Colonic mucosa (tissue), 4 donors: ENCODE results near the gene BID. TPM values are rescaled to one million over a fixed set of nuclear protein-coding genes. Genes with fewer than 3 reads are reported as not detected.
A peak's percentile ranks its signal among the peaks of the same experiment; 100 is the strongest.

Experiments
- DNase-seq: peaks from one replicate; pipeline ENCODE4 v3.0.0-alpha.2; 2020
- H3K27ac ChIP-seq: fragments of 200-600 bp; one replicate; pipeline ENCODE4 v1.8.0; 2021
- H3K27me3 ChIP-seq: fragments of 200-600 bp; one replicate; pipeline ENCODE4 v1.8.0; 2021
- H3K36me3 ChIP-seq: fragments of 200-600 bp; one replicate; pipeline ENCODE4 v1.8.0; 2021
- H3K4me1 ChIP-seq: fragments of 200-600 bp; one replicate; pipeline ENCODE4 v1.8.0; 2021; ENCODE audit warnings: mild to moderate bottlenecking
- H3K4me3 ChIP-seq: fragments of 200-600 bp; one replicate; pipeline ENCODE4 v1.8.0; 2021
- H3K9ac ChIP-seq, 2 donors: one replicate each; pipeline ENCODE4 v1.7.0; 2013; ENCODE audit warnings: control low read depth in 2 of 2, low read depth in 2 of 2, low read length in 2 of 2
- H3K9me3 ChIP-seq: fragments of 200-600 bp; one replicate; pipeline ENCODE4 v1.8.0; 2021
- CTCF ChIP-seq: fragments of 200-600 bp; IDR thresholded peaks from one replicate; pipeline ENCODE4 v1.8.0; 2022; ENCODE audit warnings: antibody characterized with exemption, mild to moderate bottlenecking
- intact Hi-C: fragments of 100-400 bp; cut with DNase I; formaldehyde crosslinking; loops from one replicate; pipeline ENCODE4 v1.14.1; 2022
- total RNA-seq, 2 donors: library from RNA; stranded (reverse); fragmentation: NEBNext Ultra II Directional in 1 of 2; extraction: Animal tissue kit (Norgen Biotek cat#: 25700) in 1 of 2; gene quantifications; one replicate each; pipeline ENCODE4 v1.2.1, GENCODE V29; 2021
- donor health status: healthy.
- donor health status: DM: no; HTN: no; CAD: no.
- donor health status: DM: no; HTN: no; CAD: no.

The BID gene
- total RNA-seq, 2 donors from 2014 or later, result 35.9 to 57.5 TPM

- Histone ChIP-seq H3K36me3 (no peaks in the 10 kb centered on the region), H3K9ac (no peak overlapping the region), H3K9me3 (no peaks in the 10 kb centered on the region), H3K27ac (no peak overlapping the region), H3K4me1 (peaks cover 11% of the 10 kb centered on the region), H3K27me3 (no peaks in the 10 kb centered on the region), H3K4me3 (no peak overlapping the region)
- no peak for TF ChIP-seq CTCF
- DNase-seq, result no peak
- intact Hi-C loops, result no loop called here
Observed at GRCh38 chr22:17779286-17780115, 5.2 kb upstream of the BID start.

- no peak overlapping the region for H3K4me3 ChIP-seq
- no peak overlapping the region for H3K27ac ChIP-seq
- H3K9ac ChIP-seq, result no peak overlapping the region
- TF ChIP-seq CTCF, result no peak
- no peaks in the 10 kb centered on the region for H3K27me3 ChIP-seq
- H3K9me3 ChIP-seq, result no peaks in the 10 kb centered on the region
- peaks cover 12% of the 10 kb centered on the region for H3K4me1 ChIP-seq
- intact Hi-C loops, result no loop called here
- DNase-seq, result no peak
- no peaks in the 10 kb centered on the region for H3K36me3 ChIP-seq
Observed at GRCh38 chr22:17778412-17778976, 4.2 kb upstream of the BID start.

GRCh38 chr22:17777717-17778044 is 3.4 kb upstream of the BID start:
- peaks cover 19% of the 10 kb centered on the region for H3K4me1 ChIP-seq
- no peaks in the 10 kb centered on the region for H3K9me3 ChIP-seq
- H3K27ac ChIP-seq, result peak overlapping the region; percentile 51
- peak overlapping the region; percentile 13 to 66 for H3K9ac ChIP-seq
- no peaks in the 10 kb centered on the region for H3K27me3 ChIP-seq
- no peak for TF ChIP-seq CTCF
- H3K36me3 ChIP-seq, result no peaks in the 10 kb centered on the region
- intact Hi-C loops, result no loop called here
- no peak for DNase-seq
- H3K4me3 ChIP-seq, result peak overlapping the region; percentile 30

- no peaks in the 10 kb centered on the region for H3K9me3 ChIP-seq
- peak overlapping the region; percentile 51 for H3K27ac ChIP-seq
- peak overlapping the region; percentile 13 to 66 for H3K9ac ChIP-seq
- DNase-seq, result no peak
- intact Hi-C loops, result no loop called here
- peaks cover 15% of the 10 kb centered on the region for H3K4me1 ChIP-seq
- H3K27me3 ChIP-seq, result no peaks in the 10 kb centered on the region
- no peaks in the 10 kb centered on the region for H3K36me3 ChIP-seq
- TF ChIP-seq CTCF, result no peak
- H3K4me3 ChIP-seq, result peak overlapping the region; percentile 30
Observed at GRCh38 chr22:17777005-17777716, 2.9 kb upstream of the BID start.

- intact Hi-C loops, result no loop called here
- no peak overlapping the region for H3K4me3 ChIP-seq
- no peaks in the 10 kb centered on the region for H3K9me3 ChIP-seq
- no peak overlapping the region for H3K27ac ChIP-seq
- no peak for DNase-seq
- H3K4me1 ChIP-seq, result peaks cover 8% of the 10 kb centered on the region
- TF ChIP-seq CTCF, result no peak
- H3K9ac ChIP-seq, result no peak overlapping the region
- no peaks in the 10 kb centered on the region for H3K36me3 ChIP-seq
- no peaks in the 10 kb centered on the region for H3K27me3 ChIP-seq
Observed at GRCh38 chr22:17775781-17776465, 1.7 kb upstream of the BID start.
